Endothelial cell of umbilical vein (primary cell): Measurements from ENCODE around the gene OPTC. TPM values are rescaled to one million over a fixed set of nuclear protein-coding genes. Genes with fewer than 3 reads are reported as not detected.

Experiments used
- BruUV-seq: library from RNA; stranded (reverse); fragments of 400-500 nt; replicated peaks from 2 replicates; lab custom pipeline; 2021; lab: Mats Ljungman, UMichigan
- CTCF ChIA-PET: fragments of 300-600, 350-600 bp; sonication (Branson Sonifier 250); formaldehyde crosslinking; loops from one replicate; lab custom pipeline; 2021; ENCODE audit warnings: antibody characterized with exemption, inconsistent platforms; lab: Charles Lee
- POLR2A ChIA-PET: fragments of 300-600, 350-600 bp; sonication (Branson Sonifier 250); formaldehyde crosslinking; loops from one replicate; lab custom pipeline; 2021; ENCODE audit warnings: antibody characterized with exemption, inconsistent platforms; lab: Charles Lee
- DNase-seq: peaks from one replicate; pipeline ENCODE4 v3.0.0-alpha.2; 2011; ENCODE audit warnings: low read depth, low spot score
- FAIRE-seq: peaks from 2 replicates; lab custom pipeline; 2011; peaks lifted over from hg19 to GRCh38; lab: Jason Lieb, UNC
- H2AFZ ChIP-seq: 2 replicates; pipeline ENCODE4 v1.6.0; 2012; ENCODE audit warnings: low read depth, low read length, control low read depth, inconsistent platforms
- H3K27ac ChIP-seq: 2 replicates; pipeline ENCODE4 v1.5.1; 2011; ENCODE audit warnings: low read depth, mild to moderate bottlenecking, control low read depth, low read length, moderate library complexity; ENCODE audit not compliant: insufficient read depth
- H3K27me3 ChIP-seq, 2 experiments: 2 replicates each; pipeline versions ENCODE4 v1.6.0 to v1.6.1; 2011; ENCODE audit warnings: low read length in 2 of 2, mixed read lengths in 1 of 2; ENCODE audit not compliant: control insufficient read depth in 2 of 2, insufficient read depth in 2 of 2
- H3K36me3 ChIP-seq, 2 experiments: 2 replicates in 1 of 2; 3 replicates in 1 of 2; pipeline ENCODE4 v1.5.1; 2011; ENCODE audit warnings: low read length in 2 of 2, mild to moderate bottlenecking in 1 of 2, moderate library complexity in 1 of 2; ENCODE audit not compliant: control insufficient read depth in 2 of 2, insufficient read depth in 2 of 2; ENCODE audit errors: extremely low read depth in 1 of 2
- H3K4me1 ChIP-seq: 3 replicates; pipeline ENCODE4 v1.5.1; 2011; ENCODE audit warnings: mild to moderate bottlenecking, low read length; ENCODE audit not compliant: control insufficient read depth, insufficient read depth; ENCODE audit errors: extremely low read depth
- H3K4me2 ChIP-seq: 2 replicates; pipeline ENCODE4 v1.6.1; 2011; ENCODE audit warnings: low read length, control low read depth, mixed read lengths; ENCODE audit not compliant: insufficient read depth
- H3K4me3 ChIP-seq, 3 experiments: fragments of 200-600 bp in 1 of 3; sonication (generic), shearing (Covaris generic) in 1 of 3; replicated peaks in 1 of 3; 2 replicates each; pipeline ENCODE4 v1.5.1; 2011 to 2016; ENCODE audit warnings: control low read depth in 3 of 3, low read length in 3 of 3, mild to moderate bottlenecking in 2 of 3, inconsistent platforms in 1 of 3, low read depth in 1 of 3, moderate library complexity in 1 of 3; ENCODE audit not compliant: insufficient read depth in 1 of 3
- H3K79me2 ChIP-seq: 2 replicates; pipeline ENCODE4 v1.6.0; 2012; ENCODE audit warnings: low read length, inconsistent platforms; ENCODE audit not compliant: control insufficient read depth, insufficient read depth
- H3K9ac ChIP-seq: replicated peaks from 2 replicates; pipeline ENCODE3; 2011; ENCODE audit warnings: low read length, control low read depth; ENCODE audit not compliant: insufficient read depth; ENCODE audit errors: extremely low read depth
- H3K9me1 ChIP-seq: replicated peaks from 3 replicates; pipeline ENCODE4 v1.6.0; 2011; ENCODE audit warnings: mild to moderate bottlenecking, low read length; ENCODE audit not compliant: control insufficient read depth, insufficient read depth; ENCODE audit errors: extremely low read depth
- H3K9me3 ChIP-seq: replicated peaks from 2 replicates; pipeline ENCODE4 v1.5.1; 2012; ENCODE audit warnings: low read length, inconsistent platforms; ENCODE audit not compliant: control insufficient read depth, insufficient read depth
- H4K20me1 ChIP-seq: replicated peaks from 2 replicates; pipeline ENCODE3; 2011; ENCODE audit warnings: mild to moderate bottlenecking, low read length; ENCODE audit not compliant: control insufficient read depth, insufficient read depth; ENCODE audit errors: extremely low read depth
- EZH2 ChIP-seq: IDR thresholded peaks from 2 replicates; pipeline ENCODE4 v1.6.1; 2012; ENCODE audit warnings: borderline replicate concordance, low read depth, mild to moderate bottlenecking, moderate library complexity, low read length, inconsistent platforms; ENCODE audit not compliant: severe bottlenecking
- FOS ChIP-seq: IDR thresholded peaks from 2 replicates; pipeline ENCODE4 v1.6.1; 2011; ENCODE audit warnings: mild to moderate bottlenecking, low read length, moderate library complexity, borderline replicate concordance; ENCODE audit not compliant: insufficient read depth
- GATA2 ChIP-seq: IDR thresholded peaks from 2 replicates; pipeline ENCODE4 v1.7.0; 2011; ENCODE audit warnings: low read depth, mild to moderate bottlenecking, moderate library complexity, mixed read lengths, low read length; ENCODE audit not compliant: insufficient read length, insufficient read depth
- JUN ChIP-seq: IDR thresholded peaks from 2 replicates; pipeline ENCODE4 v1.6.1; 2011; ENCODE audit warnings: borderline replicate concordance, low read depth; ENCODE audit not compliant: insufficient read length, insufficient read depth
- MYC ChIP-seq: IDR thresholded peaks from one replicate; pipeline ENCODE4 v1.6.1; 2011; ENCODE audit warnings: mild to moderate bottlenecking, low read depth, low read length
- POLR2A ChIP-seq: IDR thresholded peaks from 2 replicates; pipeline ENCODE4 v1.6.1; 2012; ENCODE audit warnings: low read depth, mild to moderate bottlenecking, control low read depth, low read length
- POLR2AphosphoS5 ChIP-seq: IDR thresholded peaks from 2 replicates; pipeline ENCODE4 v1.6.1; 2012; ENCODE audit warnings: low read depth, mild to moderate bottlenecking, control low read depth, low read length, moderate library complexity; ENCODE audit not compliant: insufficient read depth
- dilution Hi-C: fragments of 300-500 bp; cut with MboI; formaldehyde crosslinking; loops from one replicate; pipeline ENCODE4 v1.15.0; 2019; ENCODE audit warnings: low sequenced_read_pairs; ENCODE audit not compliant: extremely low pct_ligation_motif_present
- intact Hi-C: fragments of 100-400 bp; cut with micrococcal nuclease; formaldehyde crosslinking; loops from one replicate; pipeline ENCODE4 v1.10.0; 2022
- polyA plus RNA-seq, 4 experiments: library from polyadenylated mRNA; depleted of rRNA in 3 of 4; stranded (reverse) in 3 of 4; unstranded in 1 of 4; fragments of >200 nt; gene quantifications; 2 replicates each; pipeline versions ENCODE4 v1.2.1 to v1.2.3, GENCODE V29; 2011 to 2012; ENCODE audit warnings: missing spikeins in 1 of 4
- total RNA-seq: library from RNA; stranded (reverse); gene quantifications from 2 replicates; pipeline ENCODE4 v1.2.3, GENCODE V29; 2021
- TF ChIP-seq, protein P1 (sequence below): IDR thresholded peaks from 2 replicates; pipeline ENCODE4 v1.6.1; 2011; ENCODE audit not compliant: insufficient read depth, insufficient read length
- TF ChIP-seq, protein P2 (sequence below), 2 donors: IDR thresholded peaks; 1 replicate in 1 of 2; 2 replicates in 1 of 2; pipeline ENCODE4 v1.5.1; 2011; ENCODE audit warnings: low read length in 2 of 2, mild to moderate bottlenecking in 2 of 2, moderate library complexity in 2 of 2, control low read depth in 1 of 2, inconsistent platforms in 1 of 2, low read depth in 1 of 2; ENCODE audit not compliant: insufficient read depth in 1 of 2; ENCODE audit errors: extremely low read depth in 1 of 2

OPTC gene
- total and polyA plus RNA-seq, 2 donors (not counting 3 experiments of a cell fraction or from before 2014, with no cell fraction given) = not detected

DNA sequence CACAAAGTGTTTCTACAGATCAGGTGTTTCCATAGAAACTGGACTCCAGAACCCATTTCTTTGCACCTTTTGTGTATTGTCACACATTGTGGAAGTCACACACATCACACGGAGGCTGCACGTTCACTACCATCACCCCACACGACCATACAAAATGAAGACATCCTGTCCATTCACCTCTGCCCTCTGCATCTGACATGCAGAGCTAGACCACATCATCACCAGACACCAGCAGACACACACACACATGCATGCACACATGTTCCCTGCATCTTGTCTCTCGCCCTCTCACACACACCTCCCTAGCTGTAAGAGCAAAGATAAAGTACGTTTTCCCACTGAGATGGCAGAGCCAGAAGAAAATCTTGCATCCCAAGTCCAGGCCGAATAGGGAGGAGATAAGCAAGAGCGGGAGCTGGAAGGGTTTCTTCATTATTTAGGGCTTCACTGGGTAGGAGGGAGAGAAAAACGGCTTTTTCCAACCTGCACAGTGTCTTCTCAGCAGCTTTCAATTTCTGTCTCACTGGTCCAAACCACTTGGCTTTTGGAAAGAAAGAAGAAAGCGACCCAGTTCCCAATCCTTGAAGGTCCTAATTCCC, 17.6 kb upstream of the OPTC start:
- FAIRE-seq = no peak
- Histone ChIP-seq H3K4me2 (no peak overlapping the region), H3K27ac (no peak overlapping the region), H2AFZ (no peak overlapping the region), H3K27me3 (peaks cover 27 to 36% of the 10 kb centered on the region in 2 experiments), H3K4me3 (no peak overlapping the region), H3K4me1 (peaks cover 7% of the 10 kb centered on the region), H3K79me2 (no peaks in the 10 kb centered on the region), H3K36me3 (no peaks in the 10 kb centered on the region), H3K9ac (no peak overlapping the region), H4K20me1 (no peaks in the 10 kb centered on the region), H3K9me3 (no peaks in the 10 kb centered on the region), H3K9me1 (no peaks in the 10 kb centered on the region)
- ChIA-PET POLR2A (interaction anchor here (1.0 kb wide), 1 partner anchor 13 kb away, joined by 3 read pairs; no protein-coding TSS in a partner anchor), CTCF (interaction anchor here (1.0 to 3.6 kb wide), 8 partner anchors 11 to 209 kb away, joined by 3 to 13 read pairs (median 6); no protein-coding TSS in a partner anchor)
- no peak for DNase-seq
- BruUV-seq = no TSS peak
- dilution Hi-C loops (no loop called here), intact Hi-C loops (no loop called here)
- TF ChIP-seq MYC (no peak), GATA2 (no peak), EZH2 (no peak)
- TF ChIP-seq, protein P1, sequence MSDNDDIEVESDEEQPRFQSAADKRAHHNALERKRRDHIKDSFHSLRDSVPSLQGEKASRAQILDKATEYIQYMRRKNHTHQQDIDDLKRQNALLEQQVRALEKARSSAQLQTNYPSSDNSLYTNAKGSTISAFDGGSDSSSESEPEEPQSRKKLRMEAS = no peak

DNA sequence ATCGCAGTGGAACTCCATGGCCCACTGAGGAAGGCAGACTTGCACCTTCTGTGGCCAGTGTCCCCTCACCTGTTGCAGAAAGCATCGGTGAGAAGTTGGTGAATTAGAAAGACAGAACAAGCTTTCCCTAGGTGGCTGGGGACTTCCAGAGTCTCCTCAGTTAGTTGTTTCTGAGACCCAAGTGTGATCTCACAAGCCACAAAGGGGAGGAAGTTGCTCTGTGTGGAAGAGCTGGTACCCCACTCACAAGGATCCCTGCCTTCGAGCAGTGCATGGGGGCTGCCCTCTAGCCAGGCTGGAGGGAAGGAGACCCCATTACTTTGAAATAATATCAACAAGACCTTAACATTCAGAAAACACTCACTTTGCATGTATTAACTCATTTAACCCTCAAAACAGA, 16.2 kb upstream of the OPTC start:
- intact Hi-C loops = no loop called here
- no peak overlapping the region for H3K4me3 ChIP-seq
- DNase-seq (no peak), FAIRE-seq (no peak)
- H3K9me1 ChIP-seq = no peaks in the 10 kb centered on the region
- no peak overlapping the region for H3K4me2 ChIP-seq
- H3K4me1 ChIP-seq = peaks cover 7% of the 10 kb centered on the region
- no peak overlapping the region for H3K9ac ChIP-seq
- peaks cover 22 to 28% of the 10 kb centered on the region in 2 experiments for H3K27me3 ChIP-seq
- BruUV-seq = no TSS peak
- H2AFZ ChIP-seq = no peak overlapping the region
- no peak overlapping the region for H3K27ac ChIP-seq
- ChIA-PET POLR2A (no interaction called here), CTCF (interaction anchor here (0.9 to 3.6 kb wide), 4 partner anchors 10 to 210 kb away, joined by 3 to 13 read pairs (median 8); no protein-coding TSS in a partner anchor)
- no peaks in the 10 kb centered on the region for H3K79me2 ChIP-seq
- H3K9me3 ChIP-seq = no peaks in the 10 kb centered on the region
- dilution Hi-C loops = no loop called here
- no peaks in the 10 kb centered on the region for H3K36me3 ChIP-seq
- H4K20me1 ChIP-seq = no peaks in the 10 kb centered on the region
- TF ChIP-seq POLR2AphosphoS5 (no peak), EZH2 (no peak), JUN (no peak), GATA2 (no peak), MYC (no peak), FOS (no peak), POLR2A (no peak)
- TF ChIP-seq, protein P1 = no peak
- TF ChIP-seq, protein P2, sequence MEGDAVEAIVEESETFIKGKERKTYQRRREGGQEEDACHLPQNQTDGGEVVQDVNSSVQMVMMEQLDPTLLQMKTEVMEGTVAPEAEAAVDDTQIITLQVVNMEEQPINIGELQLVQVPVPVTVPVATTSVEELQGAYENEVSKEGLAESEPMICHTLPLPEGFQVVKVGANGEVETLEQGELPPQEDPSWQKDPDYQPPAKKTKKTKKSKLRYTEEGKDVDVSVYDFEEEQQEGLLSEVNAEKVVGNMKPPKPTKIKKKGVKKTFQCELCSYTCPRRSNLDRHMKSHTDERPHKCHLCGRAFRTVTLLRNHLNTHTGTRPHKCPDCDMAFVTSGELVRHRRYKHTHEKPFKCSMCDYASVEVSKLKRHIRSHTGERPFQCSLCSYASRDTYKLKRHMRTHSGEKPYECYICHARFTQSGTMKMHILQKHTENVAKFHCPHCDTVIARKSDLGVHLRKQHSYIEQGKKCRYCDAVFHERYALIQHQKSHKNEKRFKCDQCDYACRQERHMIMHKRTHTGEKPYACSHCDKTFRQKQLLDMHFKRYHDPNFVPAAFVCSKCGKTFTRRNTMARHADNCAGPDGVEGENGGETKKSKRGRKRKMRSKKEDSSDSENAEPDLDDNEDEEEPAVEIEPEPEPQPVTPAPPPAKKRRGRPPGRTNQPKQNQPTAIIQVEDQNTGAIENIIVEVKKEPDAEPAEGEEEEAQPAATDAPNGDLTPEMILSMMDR (IDR thresholded peaks at IDR 0.05; ENCODE audit: extremely low read depth in 1 of 2, insufficient read depth in 1 of 2, low read depth in 1 of 2, low read length in 2 of 2) = no peak
